ENCODE results near the gene PIK3AP1. TPM values are rescaled to one million over a fixed set of nuclear protein-coding genes. Genes with fewer than 3 reads are reported as not detected.
"Not testable (repeated sequence)": the region's sequence is repeated elsewhere in the genome, so short reads cannot be mapped to it uniquely, and the experiment has no call there.

PIK3AP1 gene
- total RNA-seq, 4 donors from 2014 or later: 1.4 to 3.2 (median 2.8) TPM

GRCh38 chr10:96700374-96701099 lies 19.8 kb downstream of the PIK3AP1 start:
- H3K9me3 ChIP-seq: no peaks in the 10 kb centered on the region
- ATAC-seq: no peak
- no peaks in the 10 kb centered on the region for H3K36me3 ChIP-seq
- H3K4me1 ChIP-seq: no peaks in the 10 kb centered on the region
- H3K27ac ChIP-seq: no peak overlapping the region
- TF ChIP-seq POLR2A (IDR thresholded peaks at IDR 0.05): no peak
- TF ChIP-seq CTCF (IDR thresholded peaks at IDR 0.05 in 4 of 5, conservative IDR thresholded peaks at IDR 0.05 in 1 of 5): no peak
- no peak for DNase-seq
- no peak overlapping the region for H3K4me3 ChIP-seq
- intact Hi-C loops (cut with DNase I; ENCODE audit: low total_unique reads): no loop called here
- no peaks in the 10 kb centered on the region for H3K27me3 ChIP-seq
- in situ Hi-C loops (cut with MboI; ENCODE audit: low sequenced_read_pairs in 4 of 4): no loop called here

GRCh38 chr10:96699613-96700012 lies 20.7 kb downstream of the PIK3AP1 start:
- Histone ChIP-seq H3K36me3 (no peaks in the 10 kb centered on the region), H3K4me3 (no peak overlapping the region), H3K27ac (no peak overlapping the region), H3K9me3 (no peaks in the 10 kb centered on the region), H3K27me3 (no peaks in the 10 kb centered on the region), H3K4me1 (no peaks in the 10 kb centered on the region)
- ATAC-seq: no peak
- no peak for TF ChIP-seq CTCF (IDR thresholded peaks at IDR 0.05 in 4 of 5, conservative IDR thresholded peaks at IDR 0.05 in 1 of 5)
- TF ChIP-seq POLR2A (IDR thresholded peaks at IDR 0.05): no peak
- in situ Hi-C loops (cut with MboI; ENCODE audit: low sequenced_read_pairs in 4 of 4): no loop called here
- intact Hi-C loops (cut with DNase I; ENCODE audit: low total_unique reads): no loop called here
- no peak for DNase-seq

- H3K4me3 ChIP-seq; H3K36me3 ChIP-seq; DNase-seq; H3K27ac ChIP-seq; H3K9me3 ChIP-seq; ATAC-seq; H3K4me1 ChIP-seq; H3K27me3 ChIP-seq; intact Hi-C loops (cut with DNase I; ENCODE audit: low total_unique reads); in situ Hi-C loops (cut with MboI; ENCODE audit: low sequenced_read_pairs in 4 of 4): not testable (repeated sequence)
Measured at GRCh38 chr10:96698305-96698704, 22.0 kb downstream of the PIK3AP1 start.

- intact Hi-C loops (cut with DNase I; ENCODE audit: low total_unique reads): no loop called here
- no peaks in the 10 kb centered on the region for H3K9me3 ChIP-seq
- DNase-seq: no peak
- no peaks in the 10 kb centered on the region for H3K27me3 ChIP-seq
- no peaks in the 10 kb centered on the region for H3K4me1 ChIP-seq
- no peaks in the 10 kb centered on the region for H3K36me3 ChIP-seq
- no peak overlapping the region for H3K4me3 ChIP-seq
- in situ Hi-C loops (cut with MboI; ENCODE audit: low sequenced_read_pairs in 4 of 4): no loop called here
- no peak for ATAC-seq
- H3K27ac ChIP-seq: no peak overlapping the region
- no peak for TF ChIP-seq POLR2A (IDR thresholded peaks at IDR 0.05)
- no peak for TF ChIP-seq CTCF (IDR thresholded peaks at IDR 0.05 in 4 of 5, conservative IDR thresholded peaks at IDR 0.05 in 1 of 5)
Measured at GRCh38 chr10:96697438-96697837, 22.9 kb downstream of the PIK3AP1 start.

- in situ Hi-C loops (cut with MboI; ENCODE audit: low sequenced_read_pairs in 4 of 4): no loop called here
- no peaks in the 10 kb centered on the region for H3K9me3 ChIP-seq
- H3K27ac ChIP-seq: no peak overlapping the region
- H3K27me3 ChIP-seq: no peaks in the 10 kb centered on the region
- DNase-seq (no peak), ATAC-seq (no peak)
- H3K4me1 ChIP-seq: no peaks in the 10 kb centered on the region
- TF ChIP-seq CTCF (IDR thresholded peaks at IDR 0.05 in 4 of 5, conservative IDR thresholded peaks at IDR 0.05 in 1 of 5): no peak
- TF ChIP-seq POLR2A (IDR thresholded peaks at IDR 0.05): no peak
- no peaks in the 10 kb centered on the region for H3K36me3 ChIP-seq
- intact Hi-C loops (cut with DNase I; ENCODE audit: low total_unique reads): no loop called here
- no peak overlapping the region for H3K4me3 ChIP-seq
Measured at GRCh38 chr10:96696845-96697425, 23.4 kb downstream of the PIK3AP1 start.

All from gastrocnemius medialis (tissue), 4 donors.